GM19372 (cell line): Measurements from ENCODE around the gene CHMP6.

ENCODE experiments used
- ATAC-seq: cut with Tn5 transposase; IDR thresholded peaks from one replicate; pipeline ENCODE4 v1.9.1; 2021; ENCODE audit warnings: mild to moderate bottlenecking, low read depth, moderate library complexity; ENCODE audit not compliant: unreplicated experiment

Gene CHMP6

DNA sequence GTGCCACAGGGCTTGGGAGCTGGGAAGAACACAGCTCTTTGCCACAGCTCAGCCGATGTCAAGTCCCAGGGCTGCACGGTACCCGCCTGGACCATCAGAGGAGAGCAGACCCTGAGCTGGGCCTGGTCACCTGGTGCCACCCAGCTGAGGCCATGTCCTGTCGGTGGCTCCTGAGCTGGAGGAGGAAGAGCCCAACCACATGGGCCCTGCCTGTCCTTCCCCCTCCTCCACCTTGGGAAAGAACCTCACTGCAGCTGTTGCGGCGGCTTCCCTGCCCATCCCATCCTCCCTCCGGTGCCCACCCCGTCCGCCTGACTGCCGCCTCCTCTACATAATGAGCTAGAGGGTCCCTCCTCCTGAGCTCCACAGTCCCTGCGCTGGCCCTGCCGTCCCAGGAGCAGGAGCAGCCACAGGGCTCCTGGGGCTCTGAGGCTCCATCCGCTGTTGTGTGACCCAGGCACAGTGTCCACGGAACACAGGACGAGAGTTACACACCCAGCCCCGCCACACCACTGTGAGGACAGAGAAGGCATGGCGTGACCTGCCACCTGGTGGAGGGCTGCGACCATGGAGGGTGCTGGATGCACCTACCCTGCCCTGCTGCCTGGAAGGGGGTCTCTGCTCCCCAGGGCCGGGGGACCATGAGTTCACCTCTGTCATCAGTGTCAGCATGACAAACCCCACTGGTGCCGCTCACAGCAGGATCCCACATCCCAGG is 21.4 kb upstream of the CHMP6 start:
- no peak for ATAC-seq

DNA sequence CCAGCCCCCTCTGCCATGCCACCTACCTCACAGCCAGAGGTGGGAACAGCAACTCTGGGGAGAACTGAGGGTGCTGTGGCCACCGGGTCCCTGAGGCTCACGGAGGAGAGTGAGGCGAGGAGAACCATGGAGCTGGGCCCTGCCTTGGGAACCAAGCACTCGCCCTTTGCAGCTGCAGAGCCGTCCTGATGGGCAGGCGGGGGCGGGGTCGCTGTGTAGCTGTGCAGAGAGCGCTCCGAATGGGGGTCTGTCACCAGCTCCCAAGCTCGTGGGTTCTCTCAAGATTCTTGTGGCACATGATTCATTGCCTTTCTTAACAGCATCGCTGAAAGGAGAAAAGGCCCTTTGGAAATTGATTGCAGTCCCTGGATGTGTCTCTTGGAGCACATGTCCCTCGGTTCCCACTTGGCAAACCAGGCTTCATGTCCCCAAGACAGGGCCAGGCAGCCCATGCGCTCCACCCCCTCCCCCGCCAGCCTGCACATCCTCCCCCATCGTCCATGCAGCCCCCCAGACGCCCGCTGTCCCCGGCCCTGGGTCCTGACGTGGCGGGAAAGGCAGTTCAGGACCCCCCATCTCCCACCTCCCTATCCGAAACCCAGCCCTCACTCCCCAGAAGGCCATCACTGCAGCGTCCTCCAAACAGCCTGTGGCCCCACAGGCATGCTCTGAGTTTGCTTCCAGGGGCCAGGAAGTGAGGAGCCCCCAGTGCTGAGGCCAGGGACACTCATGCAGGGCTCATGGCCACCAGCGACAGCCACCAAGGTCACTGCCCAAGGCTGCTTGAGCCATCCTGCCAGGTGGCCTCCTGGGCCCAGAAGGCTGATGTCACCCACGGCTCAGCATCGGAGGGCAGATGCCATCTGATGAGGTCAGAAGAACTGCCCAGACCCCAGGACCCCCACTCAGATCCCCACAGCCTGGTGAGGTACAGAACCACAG is 20.6 kb upstream of the CHMP6 start:
- ATAC-seq: no peak

DNA sequence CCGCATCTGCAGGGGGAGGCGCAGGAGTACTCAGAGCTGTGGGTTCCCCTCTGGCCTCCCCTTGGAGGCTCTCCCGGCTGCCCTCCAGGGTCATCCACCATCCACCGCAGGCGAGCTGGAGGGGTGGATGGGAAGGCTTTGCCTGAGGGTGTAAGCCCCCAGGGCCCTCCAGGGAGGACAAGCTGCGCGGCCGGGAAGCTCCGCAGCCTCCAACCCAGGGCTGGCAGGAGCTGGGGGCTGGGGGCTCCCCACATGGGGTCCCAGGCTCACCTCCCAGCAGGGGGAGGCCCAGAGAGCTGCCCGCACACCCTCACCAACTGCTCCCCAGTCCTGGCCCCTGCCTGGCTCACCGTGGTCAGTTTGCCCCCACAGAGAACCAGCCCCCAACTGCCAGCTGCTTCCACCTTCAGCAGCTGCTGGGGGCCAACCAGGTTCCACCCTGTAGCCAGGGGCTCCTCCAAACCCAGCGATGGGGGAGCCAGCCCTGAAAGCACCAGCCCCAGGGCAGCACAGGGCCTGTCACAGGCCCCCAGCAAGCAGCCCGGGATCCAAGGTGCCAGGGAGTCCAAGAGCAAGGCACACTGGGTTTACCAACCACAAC is 19.8 kb upstream of the CHMP6 start:
- ATAC-seq: no peak

DNA sequence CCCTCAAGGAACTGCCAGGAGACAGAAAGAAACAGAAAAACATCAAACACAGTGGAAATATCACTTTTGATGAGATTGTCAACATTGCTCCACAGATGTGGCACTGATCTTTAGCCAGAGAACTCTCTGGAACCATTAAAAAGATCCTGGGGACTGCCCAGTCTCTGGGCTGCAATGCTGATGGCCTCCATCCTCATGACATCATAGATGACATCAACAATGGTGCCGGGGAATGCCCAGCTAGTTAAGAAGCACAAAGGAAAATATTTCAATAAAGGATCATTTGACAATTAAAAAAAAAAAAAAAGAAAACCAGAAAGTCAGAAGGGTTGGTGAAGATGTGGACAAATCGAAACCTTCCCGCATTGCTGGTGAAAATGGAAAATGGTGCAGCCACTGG is 14.9 kb upstream of the CHMP6 start:
- ATAC-seq: no peak

DNA sequence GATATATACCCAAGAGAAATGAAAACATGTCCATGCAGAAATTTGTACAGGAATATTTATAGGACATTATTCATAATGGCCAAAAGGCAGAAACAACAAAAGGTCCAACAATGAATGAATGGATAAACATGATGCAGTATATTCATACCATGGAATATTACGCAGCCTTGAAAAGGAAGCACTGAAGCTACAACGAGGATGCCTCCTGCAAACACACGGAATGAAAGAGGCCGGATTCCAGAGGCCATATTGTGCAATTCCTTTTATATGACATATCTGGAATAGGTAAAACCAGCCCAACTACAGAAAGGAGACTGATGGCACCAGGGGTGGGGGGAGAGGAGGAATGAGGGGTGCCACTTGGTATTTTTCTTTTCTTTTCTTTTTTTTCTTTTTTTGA is 14.5 kb upstream of the CHMP6 start:
- no peak for ATAC-seq

DNA sequence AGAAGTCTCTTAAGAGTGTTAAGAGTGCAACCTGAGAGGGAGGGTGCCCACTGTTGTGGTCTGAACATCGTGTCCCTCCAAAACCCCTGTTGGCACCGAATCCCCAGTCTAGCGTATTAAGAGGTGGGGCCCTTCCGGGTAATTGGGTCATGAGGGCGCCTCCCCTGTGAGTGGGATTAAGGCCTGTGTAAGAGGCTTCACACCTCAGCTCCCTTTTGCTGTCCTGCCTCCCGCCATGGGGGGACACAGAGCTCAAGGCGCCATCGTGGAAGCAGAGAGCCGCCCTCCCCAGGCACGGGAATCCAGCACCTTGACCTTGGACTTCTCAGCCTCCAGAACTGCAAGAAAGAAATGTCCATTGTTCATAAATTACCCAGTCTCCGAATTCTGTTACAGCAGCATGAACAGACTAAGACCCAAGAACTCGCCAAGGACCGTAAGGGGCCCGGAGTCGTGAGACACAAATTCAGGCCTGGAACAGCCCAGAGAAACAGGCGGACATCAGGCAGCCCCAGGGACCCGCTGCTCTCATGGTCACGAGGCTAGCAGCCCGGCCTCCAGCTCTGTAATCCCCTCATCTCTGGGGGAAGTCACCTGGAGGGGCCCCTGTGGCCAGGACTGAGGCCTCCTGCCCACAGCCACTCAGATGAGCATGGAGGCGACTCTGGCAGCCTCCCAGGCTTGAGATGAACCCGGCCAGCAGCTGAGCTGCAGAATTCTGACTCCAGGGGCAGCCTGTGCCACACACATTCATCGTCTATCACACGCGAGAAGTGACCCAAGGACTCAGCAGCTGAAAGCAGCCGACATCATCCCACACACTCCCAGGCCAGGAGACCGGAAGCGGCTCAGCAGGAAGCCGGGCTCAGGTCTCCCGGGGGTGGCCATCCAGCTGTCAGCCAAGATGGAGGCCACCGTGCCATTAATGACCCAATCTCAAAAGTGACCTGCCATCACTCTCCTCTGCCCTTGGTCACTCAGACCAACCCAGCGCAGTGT is 12.8 kb upstream of the CHMP6 start:
- no peak for ATAC-seq

DNA sequence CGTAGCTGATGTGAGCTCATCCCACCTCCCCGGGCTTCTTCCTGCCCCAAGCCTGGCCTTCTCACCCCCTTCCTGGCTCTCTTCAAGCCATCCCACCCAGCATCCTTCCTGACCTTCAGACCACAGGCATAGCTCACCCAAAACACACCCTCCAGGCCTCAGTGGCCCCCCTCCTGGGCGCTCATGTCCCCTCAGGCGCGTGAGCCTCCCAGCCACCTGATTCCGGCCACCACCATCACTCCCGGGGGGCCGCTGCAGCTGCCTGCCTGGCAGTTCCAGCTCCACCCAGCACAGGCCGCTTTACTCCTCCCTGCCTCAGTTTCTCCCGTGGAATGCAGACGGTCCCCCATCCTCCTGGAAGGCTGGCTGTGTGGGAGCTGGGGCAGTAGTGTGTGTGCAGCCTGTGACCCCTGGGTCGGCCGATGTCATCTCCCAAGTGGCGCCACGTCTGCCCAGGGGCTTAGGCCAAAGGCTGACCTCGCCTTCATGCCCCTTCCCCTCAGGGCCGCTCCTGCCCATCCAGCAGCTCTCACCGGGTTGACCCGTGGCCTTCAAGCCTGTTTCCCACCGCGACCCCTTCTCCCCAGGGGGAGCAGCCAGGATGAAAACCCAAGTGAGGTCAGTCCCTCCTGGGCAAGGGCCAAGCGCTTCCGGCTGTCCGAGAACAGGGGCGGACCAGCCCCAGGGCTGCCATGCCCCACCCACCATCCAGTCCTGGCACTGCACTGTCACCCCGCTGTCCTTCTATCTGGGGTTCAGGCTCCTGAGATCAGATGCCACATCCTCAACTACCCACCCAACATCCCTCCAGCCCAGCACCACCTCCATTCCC is 11.9 kb upstream of the CHMP6 start:
- ATAC-seq: no peak

DNA sequence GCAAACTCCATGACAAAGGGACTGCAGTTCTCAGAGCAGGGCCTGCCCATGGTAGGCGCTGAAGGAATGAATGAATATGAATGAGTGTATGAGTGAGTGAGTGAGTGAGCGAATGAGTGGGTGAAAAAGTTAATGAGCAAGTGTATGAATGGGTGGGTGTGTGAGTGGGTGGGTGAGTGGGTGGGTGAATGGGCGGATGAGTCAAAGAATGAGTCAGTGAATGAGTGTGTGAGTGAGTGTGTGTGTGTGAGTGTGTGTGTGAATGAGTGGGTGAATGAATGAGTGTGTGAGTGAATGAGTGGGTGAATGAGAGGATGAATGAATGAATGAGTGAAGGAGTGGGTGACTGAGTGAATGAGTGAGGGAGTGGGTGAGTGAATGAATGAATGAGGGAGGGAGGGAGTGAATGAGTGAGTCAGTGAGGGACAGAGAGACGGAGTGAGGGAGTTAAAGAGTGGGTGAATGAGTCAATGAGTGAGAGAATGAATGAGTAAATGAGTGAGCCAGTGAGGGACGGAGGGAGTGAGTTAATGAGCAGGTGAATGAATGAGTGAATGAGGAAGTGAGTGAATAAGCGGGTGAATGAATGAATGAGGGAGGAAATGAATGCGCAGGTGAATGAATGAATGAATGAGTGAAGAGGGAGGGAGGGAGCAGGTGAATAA is 11.1 kb upstream of the CHMP6 start:
- ATAC-seq: no peak

DNA sequence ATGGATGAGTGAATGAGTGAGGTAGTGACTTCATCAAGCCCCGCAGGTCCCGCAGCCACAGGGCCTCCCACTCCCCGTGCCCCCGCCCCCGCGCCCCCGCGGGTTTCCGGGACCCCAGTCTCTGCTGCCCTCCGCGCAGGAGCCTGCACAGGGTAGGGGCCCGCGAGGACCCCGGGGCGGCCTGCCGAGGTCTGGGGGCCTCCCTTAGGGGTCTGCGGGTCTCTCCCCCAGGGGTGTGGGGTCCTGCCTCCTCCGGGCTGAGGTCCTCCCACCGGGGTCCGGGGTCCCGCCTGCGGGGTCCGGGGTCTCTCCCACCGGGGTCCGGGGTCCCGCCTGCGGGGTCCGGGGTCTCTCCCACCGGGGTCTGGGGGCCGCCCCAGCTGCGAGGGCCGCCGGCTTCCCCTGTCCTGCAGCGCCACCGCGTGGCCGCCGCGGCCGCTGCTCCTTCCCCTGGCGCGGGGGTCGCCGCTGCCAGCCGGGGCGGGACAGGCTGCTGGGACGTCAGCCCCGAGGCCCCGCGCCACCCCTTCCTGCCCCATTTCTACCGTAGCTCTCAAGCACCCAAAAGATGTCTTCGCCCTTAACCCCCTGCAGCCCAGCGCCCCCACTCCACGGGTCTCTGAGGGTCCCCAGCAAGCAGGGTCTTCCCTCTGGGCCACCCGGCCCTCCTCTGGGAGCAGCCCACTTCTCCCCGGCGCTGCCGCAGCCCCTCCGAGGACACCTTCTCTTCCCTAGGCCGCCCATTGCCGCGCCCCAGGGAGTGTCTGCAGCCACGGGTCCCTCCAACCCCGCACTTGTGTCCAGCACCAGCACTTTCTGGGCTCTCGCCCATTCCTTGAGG is 10.4 kb upstream of the CHMP6 start:
- ATAC-seq: no peak

DNA sequence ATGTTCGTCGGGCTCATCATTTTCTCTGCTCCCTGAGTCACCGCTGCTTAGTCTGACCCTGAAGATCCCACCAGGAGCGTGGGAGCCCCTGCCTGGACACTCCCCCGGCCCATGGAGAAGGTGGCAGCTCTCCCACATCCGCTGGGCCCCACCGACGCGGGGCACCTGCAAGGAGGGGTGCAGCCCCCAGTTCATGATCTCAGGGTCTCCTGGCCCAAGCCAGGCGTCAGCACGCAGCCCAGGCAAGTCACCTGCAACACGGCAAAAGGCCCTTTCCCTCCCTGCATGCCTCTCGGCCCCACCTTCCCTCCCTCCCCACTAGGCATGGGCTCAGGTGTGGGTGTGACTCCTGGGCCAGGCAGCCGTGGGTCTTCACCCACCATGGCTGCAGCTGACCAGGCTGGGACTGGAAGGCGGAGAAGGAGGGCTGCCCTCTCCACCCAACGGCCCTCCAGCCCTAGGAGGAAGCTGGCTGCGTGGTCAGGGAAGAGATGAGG is 9.7 kb upstream of the CHMP6 start:
- no peak for ATAC-seq

DNA sequence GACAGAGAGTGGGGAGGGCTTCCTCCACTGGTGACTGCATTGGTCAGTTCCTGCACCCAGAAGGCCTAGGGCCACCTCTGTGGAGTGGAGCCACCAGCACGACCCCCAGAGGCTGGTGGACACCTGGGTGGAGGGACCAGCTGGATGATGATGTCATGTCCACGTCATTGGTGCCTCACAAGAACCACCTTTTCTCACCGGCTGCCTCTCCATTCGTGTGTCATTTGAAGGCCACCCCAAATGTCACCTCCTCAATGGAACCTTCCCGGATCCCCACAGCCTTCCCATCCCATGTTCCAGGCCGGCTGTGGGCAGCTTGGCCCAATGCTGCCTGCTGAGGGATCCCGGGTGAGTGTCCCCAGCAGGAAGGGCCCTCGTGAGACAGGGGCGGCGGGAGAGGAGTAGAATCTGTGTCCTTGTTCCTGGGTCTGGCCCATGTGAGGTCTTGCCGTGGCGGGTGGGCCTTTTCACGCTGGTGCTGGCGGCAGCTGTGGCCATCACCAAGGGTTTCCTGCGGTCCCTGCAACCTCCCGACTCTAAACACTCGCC is 9.1 kb upstream of the CHMP6 start:
- ATAC-seq: no peak

DNA sequence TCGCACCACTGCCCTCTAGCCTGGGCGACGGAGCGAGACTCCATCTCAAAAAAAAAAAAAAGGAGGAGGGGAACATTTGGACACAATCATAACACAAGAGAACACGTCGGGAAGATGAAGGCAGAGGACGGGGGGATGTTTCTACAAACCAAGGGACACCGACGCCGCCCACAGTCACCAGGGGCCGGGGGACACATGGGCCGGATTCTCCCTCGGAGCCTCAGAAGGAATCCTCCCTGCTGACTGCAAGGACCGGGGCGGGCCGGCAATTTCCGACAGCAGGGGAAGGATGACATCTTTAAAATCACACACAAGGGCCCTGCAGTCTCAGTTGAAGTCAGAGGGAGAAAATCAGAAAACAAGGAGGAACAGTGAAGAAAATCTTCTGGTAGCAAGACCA is 8.1 kb upstream of the CHMP6 start:
- no peak for ATAC-seq

DNA sequence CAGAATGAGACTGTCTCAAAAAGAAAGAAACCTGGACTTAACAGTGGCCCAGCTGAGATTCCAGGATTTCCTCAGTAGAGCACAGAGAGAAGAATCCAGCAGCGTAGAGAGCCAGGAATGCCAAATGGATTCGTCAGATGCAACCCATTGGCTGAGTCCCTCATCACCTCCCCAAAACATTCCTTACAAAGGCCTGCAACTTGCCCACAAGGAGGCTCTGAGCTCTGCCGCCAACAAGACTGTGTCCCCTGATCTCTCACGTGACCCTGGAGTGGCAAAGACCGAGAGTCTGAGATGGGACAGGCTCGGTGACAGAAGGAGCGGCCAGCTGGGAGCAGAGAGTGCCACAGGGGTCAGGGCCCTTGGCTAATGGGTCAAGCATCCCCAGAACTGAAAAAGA is 6.9 kb upstream of the CHMP6 start:
- no peak for ATAC-seq

DNA sequence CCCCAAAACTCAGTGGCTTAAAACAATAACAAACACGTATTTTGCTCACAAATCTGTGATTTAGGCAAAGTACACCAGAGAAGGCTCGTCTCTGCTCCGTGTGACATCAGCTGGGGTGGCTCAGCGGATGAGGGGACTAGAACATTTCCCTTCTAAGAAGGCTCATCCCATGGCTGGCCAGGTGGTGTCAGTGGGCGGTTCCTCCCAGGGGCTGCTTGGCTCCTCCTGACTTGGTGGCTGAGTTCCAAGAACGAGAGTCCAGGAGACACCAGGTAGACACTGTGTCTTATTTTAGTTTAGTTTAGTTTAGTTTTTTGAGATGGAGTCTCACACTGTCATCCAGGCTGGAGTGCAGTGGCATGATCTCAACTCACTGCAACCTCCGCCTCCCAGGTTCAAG is 5.6 kb upstream of the CHMP6 start:
- no peak for ATAC-seq

DNA sequence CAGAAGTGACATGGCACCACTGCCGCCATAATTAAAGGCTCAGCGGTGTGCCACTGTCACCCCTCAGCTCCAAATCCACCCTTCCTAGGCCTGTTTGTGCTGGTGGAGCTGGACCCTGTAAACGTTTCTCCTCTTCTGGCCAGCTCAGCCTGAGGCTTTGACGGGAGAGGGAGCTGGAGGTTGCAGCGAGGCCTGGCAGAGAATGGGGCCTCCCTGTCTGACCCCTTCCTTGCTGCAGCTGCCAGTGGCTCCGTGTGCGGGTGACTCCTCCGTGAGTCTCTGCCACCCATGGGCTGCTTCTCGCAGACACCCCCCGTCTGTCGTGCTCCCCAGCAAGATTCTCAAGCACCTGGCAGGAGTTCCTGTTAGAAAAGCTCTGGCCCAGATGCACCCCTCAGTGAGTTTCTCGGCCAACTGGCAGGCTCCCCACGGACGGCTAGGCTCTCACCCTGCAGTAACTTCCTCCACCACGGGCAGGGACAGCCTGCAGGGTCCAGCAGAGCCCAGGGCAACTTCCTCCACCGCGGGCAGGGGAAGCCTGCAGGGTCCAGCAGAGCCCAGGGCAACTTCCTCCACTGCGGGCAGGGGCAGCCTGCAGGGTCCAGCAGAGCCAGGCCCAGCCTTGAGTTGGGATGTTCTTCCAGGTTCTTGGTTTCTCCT is 4.7 kb upstream of the CHMP6 start:
- no peak for ATAC-seq

DNA sequence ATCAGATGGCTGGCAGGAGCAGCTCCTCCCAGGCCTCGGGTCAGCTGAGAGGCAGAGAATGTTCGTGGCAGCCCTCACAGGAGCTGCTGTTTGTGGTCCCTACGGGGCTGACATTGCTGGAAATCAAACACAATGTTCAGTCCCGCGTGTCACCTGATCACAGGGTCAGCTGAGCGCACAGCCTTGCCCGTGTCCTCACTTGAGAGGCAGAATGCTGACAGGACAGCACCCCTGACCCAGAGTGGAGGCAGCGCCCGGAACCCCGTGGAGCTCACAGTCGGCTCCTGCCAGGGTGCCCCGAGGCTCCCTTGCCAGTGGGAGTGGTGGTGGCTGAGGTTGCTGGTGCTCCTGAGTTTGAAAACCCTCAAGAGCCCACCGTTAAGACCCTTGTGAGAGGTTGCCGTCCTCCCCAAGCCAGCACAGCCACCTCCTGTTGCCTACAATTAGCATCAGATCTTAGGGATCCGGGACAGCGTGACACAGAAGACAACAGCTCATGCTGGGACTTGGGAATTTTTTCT is 3.6 kb upstream of the CHMP6 start:
- no peak for ATAC-seq

DNA sequence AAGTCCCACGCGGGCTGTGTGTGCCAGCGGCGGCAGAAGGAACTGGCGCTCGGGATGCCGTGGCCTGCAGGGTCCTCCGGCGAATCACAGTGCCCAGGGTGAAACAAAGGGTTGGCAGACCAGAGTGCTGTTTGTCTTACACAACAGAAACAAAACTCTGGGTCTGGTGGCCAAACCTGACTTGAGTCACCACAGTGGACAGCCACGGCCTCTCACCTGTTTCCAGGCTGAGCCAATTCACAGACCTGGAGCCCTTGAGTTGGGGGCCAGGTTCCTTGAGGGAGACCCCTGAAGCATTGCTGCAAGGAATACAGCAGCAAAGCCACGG is 2.1 kb upstream of the CHMP6 start:
- no peak for ATAC-seq
